RCC 7860 (cell line): ENCODE data around the gene PEAK3.

Experiments used
- DNase-seq: peaks from one replicate; pipeline ENCODE4 v3.0.0-alpha.2; 2015; ENCODE audit warnings: low spot score
- FAIRE-seq: peaks from 2 replicates; lab custom pipeline; 2012; peaks lifted over from hg19 to GRCh38; lab: Jason Lieb, UNC

Gene PEAK3

GRCh38 chr19:2315818-2316353 lies 33.9 kb upstream of the PEAK3 start:
- FAIRE-seq (no peak), DNase-seq (peak; percentile 26)

DNA sequence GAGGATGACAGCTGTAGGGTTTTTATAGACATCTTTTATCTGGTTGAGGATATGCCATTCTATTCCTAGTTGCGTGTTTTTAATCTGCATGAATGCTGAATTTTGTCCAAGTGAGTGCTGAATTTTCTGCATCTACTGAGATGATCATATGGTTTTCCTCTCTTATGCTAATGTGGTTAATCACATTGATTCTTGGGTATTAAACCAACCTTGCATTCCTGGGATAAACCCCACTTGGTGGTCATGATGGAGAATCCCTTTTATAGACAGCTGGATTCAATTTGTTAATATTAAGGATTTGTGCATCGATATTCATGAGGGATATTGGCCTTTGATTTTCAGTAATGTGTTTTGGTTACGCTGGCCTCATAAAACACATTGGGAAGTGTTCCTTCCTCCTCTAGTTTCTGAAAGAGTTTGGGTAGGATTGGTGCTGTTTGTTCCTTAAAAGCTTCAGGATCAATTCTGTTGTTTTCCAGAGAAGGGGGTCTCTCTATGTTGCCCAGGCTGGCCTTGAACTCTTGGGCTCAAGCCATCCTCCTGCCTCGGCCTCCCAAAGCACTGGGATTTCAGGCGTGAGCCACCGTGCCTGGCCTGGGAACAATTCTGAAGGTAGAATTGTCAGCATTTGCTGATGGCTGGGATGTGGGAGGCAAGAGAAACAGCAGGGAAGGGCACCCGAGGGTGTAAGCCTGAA lies 33.3 kb upstream of the PEAK3 start:
- DNase-seq (no peak), FAIRE-seq (no peak)

GRCh38 chr19:2312820-2313501 lies 31.0 kb upstream of the PEAK3 start:
- no peak for FAIRE-seq
- DNase-seq, result no peak

- FAIRE-seq (no peak), DNase-seq (no peak)
Measured at GRCh38 chr19:2311093-2311492, 29.1 kb upstream of the PEAK3 start.

DNA sequence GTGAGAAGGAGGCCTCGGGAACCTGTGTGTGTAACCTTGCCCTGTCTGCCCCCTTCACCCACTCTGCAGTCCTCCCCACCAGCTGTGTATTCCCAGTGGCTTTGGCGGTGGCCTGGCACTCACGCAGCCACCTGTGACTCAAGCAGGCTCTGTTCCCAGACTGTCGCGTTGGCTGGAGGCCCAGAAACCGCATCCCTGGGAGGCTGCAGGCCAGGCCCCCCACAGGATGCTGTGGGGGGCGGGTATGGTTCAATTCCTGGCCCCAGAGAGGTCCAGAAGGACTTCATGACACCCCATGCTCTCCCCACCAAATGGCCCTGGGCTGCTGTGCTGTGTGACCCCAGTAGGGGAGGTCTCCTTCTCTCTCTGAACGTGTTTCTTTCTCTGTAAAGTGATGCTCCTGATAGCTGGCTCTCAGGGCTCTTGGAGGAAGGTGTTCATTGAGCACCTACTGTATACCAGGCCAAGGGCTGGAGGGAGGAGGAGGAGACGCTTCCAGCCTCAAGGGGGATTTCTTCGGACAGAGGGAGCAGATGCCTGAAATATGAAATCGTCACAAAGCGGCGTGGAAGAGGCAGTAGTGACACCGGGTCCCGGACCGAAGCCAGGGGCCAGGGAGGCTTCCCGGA lies 27.9 kb upstream of the PEAK3 start:
- FAIRE-seq, result peak; percentile 94

GRCh38 chr19:2308114-2308556 lies 26.2 kb upstream of the PEAK3 start, which contains the start of gene LINGO3:
TSS of gene LINGO3 (minus strand) at chr19:2308154. CDS start at chr19:2291776, 16,378 bp downstream.
- no peak for DNase-seq
- no peak for FAIRE-seq

More for the DNA sequence above, 27.9 kb upstream of the PEAK3 start:
- peak; percentile 97 for DNase-seq

DNA sequence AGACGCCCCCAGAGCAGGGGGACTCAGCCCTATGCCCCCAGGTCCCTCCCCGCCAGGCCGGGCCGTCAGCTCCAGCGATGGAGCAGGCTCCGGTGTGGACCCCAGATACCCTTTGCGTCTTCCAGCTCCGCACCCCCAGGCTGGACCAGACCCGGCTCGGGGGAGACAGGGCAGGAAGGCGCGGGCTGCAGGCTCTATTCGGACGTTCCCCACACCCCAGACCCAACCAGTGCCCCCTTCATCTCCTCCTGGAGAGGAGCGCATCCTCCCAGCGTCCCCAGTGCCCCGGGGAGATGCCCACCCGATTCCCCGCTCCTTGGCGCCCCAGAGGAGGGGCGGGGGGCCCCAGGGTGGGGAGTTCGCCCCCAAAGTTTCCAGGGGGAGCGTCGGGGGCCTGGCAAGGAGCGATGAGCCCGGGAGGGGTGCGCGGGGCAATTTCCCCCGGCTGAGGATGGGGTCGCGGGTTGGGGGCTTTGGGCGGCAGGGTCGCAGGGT lies 25.6 kb upstream of the PEAK3 start:
- no peak for DNase-seq

DNA sequence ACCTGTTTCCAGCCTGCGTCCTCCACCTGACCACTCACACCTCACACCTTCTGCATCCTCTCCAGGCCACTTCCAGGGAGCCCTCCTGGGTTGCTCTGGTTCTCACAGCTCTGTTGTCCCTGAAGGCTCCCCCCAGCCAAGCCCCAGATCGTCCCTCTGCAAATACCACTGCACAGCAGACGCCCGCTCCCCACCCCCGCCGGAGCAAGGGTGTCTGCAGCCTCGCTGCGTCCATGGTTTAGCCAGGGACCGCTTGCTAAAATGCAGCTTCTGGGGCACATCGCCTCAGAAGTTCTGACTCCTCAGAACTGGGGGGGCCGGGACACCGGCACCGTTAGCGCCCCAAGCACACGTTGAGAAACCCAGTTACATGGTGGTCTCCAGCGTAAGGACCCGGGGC lies 25.0 kb upstream of the PEAK3 start:
- no peak for DNase-seq
- no peak for FAIRE-seq

More for the DNA sequence above, 25.6 kb upstream of the PEAK3 start:
- FAIRE-seq, result no peak

- no peak for DNase-seq
- no peak for FAIRE-seq
Measured at GRCh38 chr19:2306281-2306806, 24.4 kb upstream of the PEAK3 start.

DNA sequence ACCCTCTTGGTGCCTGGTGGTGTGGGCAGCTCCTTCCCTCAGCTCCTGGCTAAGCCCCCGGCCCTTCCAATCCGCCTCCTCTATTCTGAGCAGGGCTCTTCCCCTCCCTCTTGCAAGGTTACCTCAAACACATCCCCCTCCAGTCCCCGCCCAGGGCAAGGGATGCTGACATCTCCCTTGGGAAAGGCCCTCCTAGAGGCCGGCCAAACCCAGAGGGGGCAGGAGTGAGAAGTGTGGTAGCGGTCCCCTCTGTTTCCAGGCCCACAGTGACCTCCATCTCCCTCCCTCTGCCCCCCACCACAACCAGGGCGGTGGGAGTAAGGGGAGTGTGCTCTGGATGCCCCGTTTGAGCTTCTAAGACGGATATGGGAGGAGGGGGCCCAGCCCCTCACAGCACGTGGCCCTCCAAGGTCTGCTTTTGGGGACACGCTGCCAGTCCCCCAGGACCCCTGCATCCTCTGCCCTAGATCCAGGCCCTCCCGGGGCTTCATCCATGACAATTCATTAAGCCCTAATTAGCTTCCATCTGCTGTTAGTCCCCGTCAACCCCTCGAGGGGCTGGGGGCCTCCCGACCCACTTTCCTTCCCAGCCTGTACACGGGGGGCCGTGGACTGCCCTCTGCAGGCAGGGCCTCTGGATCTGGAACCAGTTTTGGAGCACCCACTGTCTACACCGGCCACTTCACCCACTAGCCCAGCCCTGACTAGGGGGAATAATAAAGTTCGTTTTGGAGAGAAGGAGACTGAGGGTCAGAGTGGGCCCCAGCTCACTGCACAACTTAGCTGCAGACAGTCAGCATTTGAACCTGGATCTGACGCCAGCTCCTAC lies 23.7 kb upstream of the PEAK3 start:
- FAIRE-seq (no peak), DNase-seq (no peak)

GRCh38 chr19:2303211-2303798 lies 21.3 kb upstream of the PEAK3 start:
- FAIRE-seq (no peak), DNase-seq (no peak)

DNA sequence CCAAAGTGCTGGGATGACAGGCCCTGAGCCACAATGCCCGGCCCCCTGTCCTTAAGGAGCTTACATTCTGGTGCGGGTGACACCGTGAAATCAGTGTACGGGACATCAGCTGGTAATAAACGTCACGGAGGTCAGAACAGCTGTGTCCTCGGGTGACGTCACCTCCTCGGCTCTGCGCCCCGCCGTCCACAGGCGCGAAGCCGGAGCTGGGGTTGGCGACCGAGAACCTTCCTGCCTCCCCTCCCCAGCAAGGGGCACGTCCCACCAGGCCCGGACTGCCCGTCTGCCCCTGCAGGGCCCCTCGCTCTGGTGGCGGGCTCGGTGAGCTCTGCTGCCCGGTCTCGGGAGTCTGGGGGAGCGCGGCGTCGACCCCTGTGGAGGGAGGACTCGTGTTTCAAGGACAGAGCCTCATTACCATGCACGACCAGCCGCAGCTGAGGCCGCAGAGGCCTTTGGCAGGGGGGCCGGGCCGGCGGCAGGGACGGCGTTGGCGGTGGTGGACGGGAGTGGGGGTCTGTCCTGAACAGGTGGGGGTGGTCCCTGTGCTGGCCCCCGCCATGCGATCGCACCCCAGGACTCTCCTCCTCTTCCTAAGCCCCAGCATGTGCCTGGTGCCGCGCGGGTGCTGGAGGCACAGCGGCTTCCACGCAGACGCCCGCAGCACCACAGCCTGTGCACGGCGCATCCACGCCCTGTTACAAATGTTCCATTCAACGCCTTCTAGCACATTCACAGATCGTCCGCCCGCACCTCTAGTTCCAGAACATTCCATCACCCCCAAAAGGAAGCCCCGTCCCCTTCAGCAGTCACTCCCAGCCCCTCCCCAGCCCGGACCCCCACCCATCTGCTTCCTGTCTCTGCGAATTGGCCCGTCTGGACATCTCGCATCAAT lies 20.6 kb upstream of the PEAK3 start:
- no peak for FAIRE-seq

GRCh38 chr19:2300533-2300932 lies 18.6 kb upstream of the PEAK3 start:
- DNase-seq (no peak), FAIRE-seq (no peak)

More for the DNA sequence above, 20.6 kb upstream of the PEAK3 start:
- DNase-seq, result no peak

DNA sequence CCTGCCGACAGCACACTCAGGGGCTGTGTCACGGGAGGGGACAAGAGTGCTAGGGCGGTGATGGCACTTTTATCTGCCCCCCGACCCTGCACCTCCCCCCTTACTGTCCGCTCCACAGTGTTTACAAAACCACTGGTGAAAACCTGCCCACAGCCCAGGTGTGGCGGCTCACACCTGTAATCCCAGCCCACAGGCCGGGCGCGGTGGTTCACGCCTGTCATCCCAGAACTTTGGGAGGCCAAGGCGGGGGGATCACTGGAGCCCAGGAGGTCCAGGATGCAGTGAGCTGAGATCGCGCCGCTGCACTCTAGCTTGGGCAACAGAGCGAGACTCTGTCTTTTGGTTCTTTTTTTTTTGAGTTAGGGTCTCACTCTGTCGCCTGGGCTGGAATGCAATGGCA lies 14.2 kb upstream of the PEAK3 start:
- DNase-seq (no peak), FAIRE-seq (no peak)

GRCh38 chr19:2294687-2295335 lies 12.8 kb upstream of the PEAK3 start:
- no peak for FAIRE-seq
- no peak for DNase-seq

GRCh38 chr19:2291185-2291751 lies 9.3 kb upstream of the PEAK3 start:
- DNase-seq, result no peak
- no peak for FAIRE-seq

GRCh38 chr19:2290441-2291184 lies 8.6 kb upstream of the PEAK3 start:
- FAIRE-seq (no peak), DNase-seq (no peak)
